Measurements from ENCODE around the gene NEXN.

- TF ChIP-seq, protein P1, sequence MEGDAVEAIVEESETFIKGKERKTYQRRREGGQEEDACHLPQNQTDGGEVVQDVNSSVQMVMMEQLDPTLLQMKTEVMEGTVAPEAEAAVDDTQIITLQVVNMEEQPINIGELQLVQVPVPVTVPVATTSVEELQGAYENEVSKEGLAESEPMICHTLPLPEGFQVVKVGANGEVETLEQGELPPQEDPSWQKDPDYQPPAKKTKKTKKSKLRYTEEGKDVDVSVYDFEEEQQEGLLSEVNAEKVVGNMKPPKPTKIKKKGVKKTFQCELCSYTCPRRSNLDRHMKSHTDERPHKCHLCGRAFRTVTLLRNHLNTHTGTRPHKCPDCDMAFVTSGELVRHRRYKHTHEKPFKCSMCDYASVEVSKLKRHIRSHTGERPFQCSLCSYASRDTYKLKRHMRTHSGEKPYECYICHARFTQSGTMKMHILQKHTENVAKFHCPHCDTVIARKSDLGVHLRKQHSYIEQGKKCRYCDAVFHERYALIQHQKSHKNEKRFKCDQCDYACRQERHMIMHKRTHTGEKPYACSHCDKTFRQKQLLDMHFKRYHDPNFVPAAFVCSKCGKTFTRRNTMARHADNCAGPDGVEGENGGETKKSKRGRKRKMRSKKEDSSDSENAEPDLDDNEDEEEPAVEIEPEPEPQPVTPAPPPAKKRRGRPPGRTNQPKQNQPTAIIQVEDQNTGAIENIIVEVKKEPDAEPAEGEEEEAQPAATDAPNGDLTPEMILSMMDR (IDR thresholded peaks at IDR 0.05; ENCODE audit: low read depth, low read length) = no peak
- no peak for TF ChIP-seq EZH2phosphoT487 (IDR thresholded peaks at IDR 0.05; ENCODE audit: low read depth)
Measured at GRCh38 chr1:77966291-77966690, 77.9 kb downstream of the NEXN start.
